Measurements from ENCODE around the gene ABCA13. TPM values are rescaled to one million over a fixed set of nuclear protein-coding genes. Genes with fewer than 3 reads are reported as not detected.

ABCA13 gene
- total RNA-seq, 3 donors from 2014 or later (not counting 1 experiment from before 2014, with no cell fraction given) = 0.05 to 0.09 TPM; not detected in 1

GRCh38 chr7:48664241-48664640 is 493.0 kb downstream of the ABCA13 start:
- Histone ChIP-seq H3K4me3 (ENCODE audit: low read length) (no peak overlapping the region), H3K9me3 (ENCODE audit: control insufficient read depth, insufficient read depth, low read length) (peaks cover 2% of the 10 kb centered on the region), H3K4me1 (ENCODE audit: control insufficient read depth, insufficient read depth, low read length) (no peaks in the 10 kb centered on the region), H3K27me3 (ENCODE audit: control insufficient read depth, insufficient read depth, low read length) (no peaks in the 10 kb centered on the region), H3K27ac (ENCODE audit: low read length) (no peak overlapping the region), H3K36me3 (ENCODE audit: control insufficient read depth, insufficient read depth, low read length) (no peaks in the 10 kb centered on the region)
- no peak for DNase-seq
- no peak for TF ChIP-seq CTCF (IDR thresholded peaks at IDR 0.05)
- Mint-ChIP-seq H3K27me3 (ENCODE audit: low read depth in 2 of 2) (no peaks in the 10 kb centered on the region), H3K9me3 (peaks cover 3 to 7% of the 10 kb centered on the region in 2 donors), H3K36me3 (no peaks in the 10 kb centered on the region), H3K27ac (no peak overlapping the region), H3K4me1 (no peaks in the 10 kb centered on the region), H3K4me3 (no peak overlapping the region)
- WGBS (ENCODE audit: insufficient coverage) = 94% methylated on average over 4 of the region's 4 CpGs
- intact Hi-C loops (cut with micrococcal nuclease) = no loop called here
- no peak for ATAC-seq

- Mint-ChIP-seq H3K27me3 (ENCODE audit: low read depth in 2 of 2) (no peaks in the 10 kb centered on the region), H3K4me1 (no peaks in the 10 kb centered on the region), H3K27ac (no peak overlapping the region), H3K36me3 (no peaks in the 10 kb centered on the region), H3K9me3 (peaks cover 4 to 9% of the 10 kb centered on the region in 2 donors), H3K4me3 (no peak overlapping the region)
- Histone ChIP-seq H3K9me3 (ENCODE audit: control insufficient read depth, insufficient read depth, low read length) (peaks cover 2% of the 10 kb centered on the region), H3K27me3 (ENCODE audit: control insufficient read depth, insufficient read depth, low read length) (no peaks in the 10 kb centered on the region), H3K36me3 (ENCODE audit: control insufficient read depth, insufficient read depth, low read length) (no peaks in the 10 kb centered on the region), H3K4me3 (ENCODE audit: low read length) (no peak overlapping the region), H3K27ac (ENCODE audit: low read length) (no peak overlapping the region), H3K4me1 (ENCODE audit: control insufficient read depth, insufficient read depth, low read length) (no peaks in the 10 kb centered on the region)
- intact Hi-C loops (cut with micrococcal nuclease) = no loop called here
- no peak for DNase-seq
- no peak for ATAC-seq
- WGBS (ENCODE audit: insufficient coverage) = 79% methylated on average over 3 of the region's 4 CpGs
- TF ChIP-seq CTCF (IDR thresholded peaks at IDR 0.05) = no peak
These were observed 494.3 kb downstream of the ABCA13 start for GRCh38 chr7:48665353-48666135.

GRCh38 chr7:48667407-48667806 is 496.1 kb downstream of the ABCA13 start:
- no peak for TF ChIP-seq CTCF (IDR thresholded peaks at IDR 0.05)
- intact Hi-C loops (cut with micrococcal nuclease) = no loop called here
- H3K4me3 ChIP-seq (ENCODE audit: low read length) = no peak overlapping the region
- Mint-ChIP-seq H3K36me3 (no peaks in the 10 kb centered on the region), H3K9me3 (peaks cover 3 to 6% of the 10 kb centered on the region in 2 donors), H3K27me3 (ENCODE audit: low read depth in 2 of 2) (no peaks in the 10 kb centered on the region), H3K27ac (no peak overlapping the region), H3K4me3 (no peak overlapping the region), H3K4me1 (no peaks in the 10 kb centered on the region)
- H3K36me3 ChIP-seq (ENCODE audit: control insufficient read depth, insufficient read depth, low read length) = no peaks in the 10 kb centered on the region
- H3K27ac ChIP-seq (ENCODE audit: low read length) = no peak overlapping the region
- DNase-seq (no peak), ATAC-seq (no peak)
- no peaks in the 10 kb centered on the region for H3K27me3 ChIP-seq (ENCODE audit: control insufficient read depth, insufficient read depth, low read length)
- no peaks in the 10 kb centered on the region for H3K4me1 ChIP-seq (ENCODE audit: control insufficient read depth, insufficient read depth, low read length)
- H3K9me3 ChIP-seq (ENCODE audit: control insufficient read depth, insufficient read depth, low read length) = peaks cover 2% of the 10 kb centered on the region
- WGBS (ENCODE audit: insufficient coverage) = 60% methylated on average over 1 of the region's 1 CpG

- Histone ChIP-seq H3K36me3 (ENCODE audit: control insufficient read depth, insufficient read depth, low read length) (no peaks in the 10 kb centered on the region), H3K4me3 (ENCODE audit: low read length) (no peak overlapping the region), H3K4me1 (ENCODE audit: control insufficient read depth, insufficient read depth, low read length) (no peaks in the 10 kb centered on the region), H3K9me3 (ENCODE audit: control insufficient read depth, insufficient read depth, low read length) (no peaks in the 10 kb centered on the region), H3K27me3 (ENCODE audit: control insufficient read depth, insufficient read depth, low read length) (no peaks in the 10 kb centered on the region), H3K27ac (ENCODE audit: low read length) (no peak overlapping the region)
- Mint-ChIP-seq H3K36me3 (no peaks in the 10 kb centered on the region), H3K27ac (no peak overlapping the region), H3K27me3 (ENCODE audit: low read depth in 2 of 2) (no peaks in the 10 kb centered on the region), H3K9me3 (peaks cover 8 to 10% of the 10 kb centered on the region in 2 donors), H3K4me1 (no peaks in the 10 kb centered on the region), H3K4me3 (no peak overlapping the region)
- DNase-seq = no peak
- no peak for TF ChIP-seq CTCF (IDR thresholded peaks at IDR 0.05)
- no CpG with 5 or more reads among the region's 1 CpG for WGBS (ENCODE audit: insufficient coverage)
- intact Hi-C loops (cut with micrococcal nuclease) = no loop called here
- ATAC-seq = no peak
These were observed 500.4 kb downstream of the ABCA13 start for GRCh38 chr7:48671656-48672055.

Data from natural killer cell (primary cell).